Mesendoderm (in vitro differentiated cells): ENCODE measurements around the gene PRKAG1.

Experiments
- DNase-seq: peaks from one replicate; pipeline ENCODE4 v3.0.0; 2013
- H2AK5ac ChIP-seq: 2 replicates; pipeline ENCODE4 v1.6.1; 2013; ENCODE audit warnings: low read length, inconsistent platforms
- H2BK120ac ChIP-seq: 2 replicates; pipeline ENCODE4 v1.6.1; 2013; ENCODE audit warnings: low read depth, mild to moderate bottlenecking, low read length, moderate library complexity, mixed read lengths
- H2BK15ac ChIP-seq: replicated peaks from 2 replicates; pipeline ENCODE4 v1.6.1; 2013; ENCODE audit warnings: low read depth, mild to moderate bottlenecking, moderate library complexity
- H2BK5ac ChIP-seq: 2 replicates; pipeline ENCODE4 v1.6.1; 2013; ENCODE audit warnings: low read length, inconsistent platforms
- H3K18ac ChIP-seq: 2 replicates; pipeline ENCODE4 v1.6.1; 2013; ENCODE audit warnings: mild to moderate bottlenecking, low read length, mixed read lengths
- H3K23ac ChIP-seq: one replicate; pipeline ENCODE4 v1.6.1; 2013; ENCODE audit warnings: low read length
- H3K27ac ChIP-seq: 2 replicates; pipeline ENCODE4 v1.5.1; 2013; ENCODE audit warnings: low read depth, mild to moderate bottlenecking, inconsistent platforms, low read length, moderate library complexity
- H3K27me3 ChIP-seq: 2 replicates; pipeline ENCODE4 v1.6.1; 2013; ENCODE audit warnings: low read length, control low read depth, mild to moderate bottlenecking, inconsistent platforms; ENCODE audit not compliant: insufficient read depth, poor library complexity
- H3K36me3 ChIP-seq: 2 replicates; pipeline ENCODE4 v1.6.1; 2013; ENCODE audit warnings: low read length, inconsistent platforms; ENCODE audit not compliant: control insufficient read depth, insufficient read depth
- H3K4ac ChIP-seq: one replicate; pipeline ENCODE4 v1.6.1; 2013; ENCODE audit warnings: low read depth, mild to moderate bottlenecking, low read length, moderate library complexity
- H3K4me1 ChIP-seq: 2 replicates; pipeline ENCODE4 v1.6.1; 2013; ENCODE audit warnings: low read depth, low read length, inconsistent platforms; ENCODE audit not compliant: control insufficient read depth
- H3K4me2 ChIP-seq: 2 replicates; pipeline ENCODE4 v1.6.1; 2013; ENCODE audit warnings: low read length
- H3K4me3 ChIP-seq: 2 replicates; pipeline ENCODE4 v1.5.1; 2013; ENCODE audit warnings: mild to moderate bottlenecking, low read length
- H3K56ac ChIP-seq: one replicate; pipeline ENCODE4 v1.6.1; 2013; ENCODE audit warnings: low read length
- H3K79me1 ChIP-seq: 2 replicates; pipeline ENCODE4 v1.6.1; 2013; ENCODE audit warnings: low read length, inconsistent platforms
- H3K79me2 ChIP-seq: 2 replicates; pipeline ENCODE4 v1.6.1; 2013; ENCODE audit warnings: mild to moderate bottlenecking, low read length; ENCODE audit not compliant: control insufficient read depth, insufficient read depth
- H3K9ac ChIP-seq: 2 replicates; pipeline ENCODE4 v1.6.1; 2013; ENCODE audit warnings: low read length, inconsistent platforms
- H4K5ac ChIP-seq: one replicate; pipeline ENCODE4 v1.6.1; 2013; ENCODE audit warnings: low read length
- H4K8ac ChIP-seq: one replicate; pipeline ENCODE4 v1.6.1; 2013; ENCODE audit warnings: low read depth, mild to moderate bottlenecking, control low read depth, low read length, moderate library complexity
- WGBS: extraction: QIAGEN DNeasy Blood & Tissue Kit; methylation state at CpG from one replicate; pipeline ENCODE4 v1.1.7; 2013; ENCODE audit warnings: low lambda C conversion rate, missing lambda C conversion rate; ENCODE audit not compliant: insufficient coverage; ENCODE audit errors: extremely low coverage; 5-methylcytosine and 5-hydroxymethylcytosine counted together

The PRKAG1 gene

DNA sequence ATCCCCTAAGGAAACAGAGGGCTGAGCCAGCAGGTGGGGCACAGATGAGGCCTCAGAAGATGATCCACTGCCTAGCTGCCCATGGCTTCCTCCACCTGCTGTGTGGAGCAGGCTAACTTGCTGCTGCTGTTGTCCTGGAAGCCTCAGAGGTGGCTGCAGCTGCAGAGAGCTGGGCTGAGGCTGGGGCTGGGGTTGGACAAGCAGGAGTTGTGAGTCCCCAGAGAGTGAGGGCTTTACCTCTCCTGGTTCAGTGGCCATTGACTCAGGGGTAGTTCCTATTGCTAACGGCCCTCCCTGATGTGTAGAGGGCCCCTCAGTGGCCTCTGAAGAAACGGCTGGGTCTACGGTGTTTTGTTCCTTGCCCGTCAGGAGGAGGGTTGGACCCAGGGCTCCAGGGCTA lies 13.7 kb upstream of the PRKAG1 start:
- H3K27me3 ChIP-seq, result no peaks in the 10 kb centered on the region
- no peak overlapping the region for H3K27ac ChIP-seq
- no peak overlapping the region for H4K8ac ChIP-seq
- no peak overlapping the region for H3K18ac ChIP-seq
- H3K79me1 ChIP-seq, result peaks cover 2% of the 10 kb centered on the region
- H3K79me2 ChIP-seq, result no peaks in the 10 kb centered on the region
- H3K36me3 ChIP-seq, result peaks cover 24% of the 10 kb centered on the region
- no peak overlapping the region for H3K4me3 ChIP-seq
- H2BK120ac ChIP-seq, result no peak overlapping the region
- H2BK15ac ChIP-seq, result no peak overlapping the region
- H3K23ac ChIP-seq, result no peak overlapping the region
- no peak overlapping the region for H3K9ac ChIP-seq
- WGBS, result no CpG with 5 or more reads among the region's 4 CpGs
- DNase-seq, result no peak
- H2BK5ac ChIP-seq, result no peak overlapping the region
- no peak overlapping the region for H3K4me2 ChIP-seq
- H3K4ac ChIP-seq, result no peak overlapping the region
- H2AK5ac ChIP-seq, result no peak overlapping the region
- H3K4me1 ChIP-seq, result no peaks in the 10 kb centered on the region
- H4K5ac ChIP-seq, result no peak overlapping the region
- H3K56ac ChIP-seq, result no peak overlapping the region

DNA sequence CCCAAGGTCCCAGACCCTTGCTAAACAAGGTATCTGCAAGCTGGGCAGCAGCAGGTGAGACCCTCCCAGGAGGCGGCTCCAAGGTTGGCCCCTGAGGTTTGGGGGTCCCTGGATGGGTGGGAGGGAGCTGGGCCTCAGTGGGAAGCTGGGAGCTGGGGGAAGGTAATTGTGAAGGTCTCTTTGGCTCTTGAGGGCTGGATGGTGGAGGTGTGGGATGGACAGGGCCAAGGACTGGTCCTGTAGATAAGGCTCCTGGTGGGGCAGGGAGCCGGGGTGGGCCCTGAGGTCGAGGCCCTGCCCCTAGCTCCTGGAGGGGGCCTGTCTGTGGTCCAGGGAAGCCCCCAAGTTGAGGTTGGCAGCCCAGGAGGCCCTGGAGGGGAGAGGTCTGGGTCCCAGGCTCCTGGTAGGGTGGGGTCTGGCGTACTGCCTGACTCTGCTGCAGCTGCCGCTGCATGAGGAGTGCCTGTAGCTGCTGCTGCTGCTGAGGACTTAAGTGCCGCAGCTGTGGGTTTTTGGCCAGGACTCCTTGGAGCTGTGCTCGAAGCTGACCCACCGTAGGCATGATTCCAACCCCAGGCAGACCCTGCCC lies 13.1 kb upstream of the PRKAG1 start:
- Histone ChIP-seq H2BK120ac (no peak overlapping the region), H2BK5ac (no peak overlapping the region), H3K4me3 (no peak overlapping the region), H3K18ac (no peak overlapping the region), H4K8ac (no peak overlapping the region), H2BK15ac (no peak overlapping the region), H3K4me1 (no peaks in the 10 kb centered on the region), H3K23ac (no peak overlapping the region), H3K36me3 (peaks cover 21% of the 10 kb centered on the region), H3K79me1 (no peaks in the 10 kb centered on the region), H3K27ac (no peak overlapping the region), H3K79me2 (no peaks in the 10 kb centered on the region), H3K4ac (no peak overlapping the region), H3K9ac (no peak overlapping the region), H3K56ac (no peak overlapping the region), H2AK5ac (no peak overlapping the region), H3K27me3 (no peaks in the 10 kb centered on the region), H3K4me2 (no peak overlapping the region), H4K5ac (no peak overlapping the region)
- no CpG with 5 or more reads among the region's 8 CpGs for WGBS
- DNase-seq, result no peak

DNA sequence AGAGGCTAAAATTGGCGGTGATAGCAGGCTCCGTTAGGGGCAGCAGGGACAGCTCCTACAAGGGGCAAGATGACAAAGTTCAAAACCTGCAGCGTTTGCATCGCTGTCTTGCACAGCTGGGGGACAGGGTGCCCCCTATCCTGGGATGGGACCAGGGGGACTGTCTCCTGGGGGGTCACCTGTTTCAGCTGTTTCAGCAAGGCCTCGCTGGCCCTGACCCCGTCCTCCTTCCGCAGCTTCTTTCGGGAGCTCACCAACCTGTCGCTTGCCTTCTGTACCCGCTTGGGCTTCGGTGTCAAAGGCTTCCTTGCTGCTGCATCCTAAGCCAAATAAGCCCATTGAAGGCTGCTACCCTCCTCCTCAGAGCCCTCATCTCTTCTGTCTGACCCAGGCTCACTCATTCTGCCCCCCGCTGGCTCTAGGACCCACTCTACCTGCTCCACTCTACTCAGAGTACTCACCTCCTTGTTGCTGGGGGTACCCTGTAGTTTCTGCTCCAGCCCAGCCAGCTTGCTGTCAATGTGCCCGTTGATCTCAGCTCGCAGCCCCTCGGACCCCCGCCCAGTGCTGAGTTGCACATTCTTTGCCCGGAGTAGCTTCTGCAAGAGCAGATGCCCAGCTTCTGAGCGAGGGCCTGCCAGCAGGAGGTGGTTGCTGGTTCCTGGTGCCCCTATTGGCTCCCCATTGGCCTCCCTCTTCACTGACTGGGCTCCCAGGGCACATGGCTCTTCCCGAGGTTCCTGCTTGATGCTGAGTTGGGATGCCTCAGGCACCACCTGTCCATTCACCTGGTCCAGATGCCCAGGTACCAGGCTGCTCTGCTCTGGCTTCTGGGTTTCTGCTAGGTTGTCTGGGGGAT lies 12.4 kb upstream of the PRKAG1 start:
- Histone ChIP-seq H3K27me3 (no peaks in the 10 kb centered on the region), H4K5ac (no peak overlapping the region), H3K56ac (no peak overlapping the region), H2BK120ac (no peak overlapping the region), H3K4me3 (no peak overlapping the region), H3K79me1 (no peaks in the 10 kb centered on the region), H4K8ac (no peak overlapping the region), H2AK5ac (no peak overlapping the region), H3K4me2 (no peak overlapping the region), H2BK5ac (no peak overlapping the region), H3K4ac (no peak overlapping the region), H3K4me1 (no peaks in the 10 kb centered on the region), H3K23ac (no peak overlapping the region), H3K36me3 (peaks cover 26% of the 10 kb centered on the region), H3K18ac (no peak overlapping the region), H3K27ac (no peak overlapping the region), H3K9ac (no peak overlapping the region), H3K79me2 (no peaks in the 10 kb centered on the region), H2BK15ac (no peak overlapping the region)
- no CpG with 5 or more reads among the region's 19 CpGs for WGBS
- no peak for DNase-seq

DNA sequence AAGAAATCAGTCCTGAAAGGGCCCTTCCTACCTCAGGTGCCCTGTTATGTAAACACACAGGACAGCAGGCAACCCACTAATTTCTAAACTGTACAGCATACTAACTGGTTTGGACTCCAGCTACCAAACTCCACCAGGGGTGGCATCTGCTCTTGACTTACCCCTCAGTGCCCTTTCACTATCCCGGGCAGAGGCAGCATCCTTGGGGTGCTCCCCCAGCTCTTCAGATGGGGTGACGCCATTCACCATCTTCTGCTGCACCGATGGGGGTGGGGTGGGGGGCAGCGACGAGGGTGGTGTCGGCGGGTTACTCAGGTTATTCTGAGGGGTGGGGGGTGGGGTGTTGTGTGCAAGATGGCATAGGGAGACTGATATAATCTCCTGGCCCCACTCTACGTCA lies 11.5 kb upstream of the PRKAG1 start:
- no peak overlapping the region for H2BK120ac ChIP-seq
- H3K4me3 ChIP-seq, result no peak overlapping the region
- peaks cover 29% of the 10 kb centered on the region for H3K36me3 ChIP-seq
- no peak overlapping the region for H3K9ac ChIP-seq
- no peaks in the 10 kb centered on the region for H3K79me2 ChIP-seq
- no peak overlapping the region for H3K18ac ChIP-seq
- no peak overlapping the region for H4K8ac ChIP-seq
- no peak overlapping the region for H2AK5ac ChIP-seq
- H3K56ac ChIP-seq, result no peak overlapping the region
- no peak overlapping the region for H4K5ac ChIP-seq
- no peak overlapping the region for H2BK15ac ChIP-seq
- no CpG with 5 or more reads among the region's 8 CpGs for WGBS
- no peak for DNase-seq
- H3K27ac ChIP-seq, result no peak overlapping the region
- no peaks in the 10 kb centered on the region for H3K79me1 ChIP-seq
- no peak overlapping the region for H2BK5ac ChIP-seq
- H3K27me3 ChIP-seq, result no peaks in the 10 kb centered on the region
- H3K4ac ChIP-seq, result no peak overlapping the region
- no peaks in the 10 kb centered on the region for H3K4me1 ChIP-seq
- H3K4me2 ChIP-seq, result no peak overlapping the region
- no peak overlapping the region for H3K23ac ChIP-seq

DNA sequence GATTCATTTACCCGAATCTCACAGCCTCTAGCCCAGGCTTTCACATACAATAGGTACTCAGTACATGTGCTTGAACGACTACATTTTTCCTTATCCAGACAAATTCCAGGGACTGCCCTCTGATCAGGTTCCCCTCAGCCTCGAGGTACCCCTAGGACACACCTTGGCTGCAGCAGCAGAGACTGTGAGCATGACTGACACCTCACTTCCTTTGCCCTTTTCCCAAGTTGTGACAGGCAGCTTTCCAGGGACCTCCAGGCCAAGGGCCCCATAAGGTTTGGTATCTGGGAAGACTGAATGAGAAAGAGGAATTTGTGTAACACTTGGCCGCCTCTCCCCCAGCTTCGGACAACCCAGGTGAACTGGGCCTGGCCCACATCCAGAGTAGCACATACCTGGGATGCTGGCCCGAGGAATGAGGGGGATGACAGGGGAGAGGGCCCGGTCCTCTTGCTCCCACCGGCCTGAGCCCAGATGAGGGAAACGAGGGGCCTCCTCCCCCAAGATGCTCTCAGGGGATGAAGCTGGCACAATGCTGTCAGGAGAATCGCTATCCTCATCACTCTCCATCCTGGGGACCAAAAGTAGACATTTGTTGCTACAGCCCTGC lies 10.2 kb upstream of the PRKAG1 start:
- no CpG with 5 or more reads among the region's 10 CpGs for WGBS
- peaks cover 25% of the 10 kb centered on the region for H3K36me3 ChIP-seq

More for the DNA sequence above, 10.2 kb upstream of the PRKAG1 start:
- no peak overlapping the region for H3K23ac ChIP-seq
- H3K27me3 ChIP-seq, result no peaks in the 10 kb centered on the region
- no peak overlapping the region for H2BK5ac ChIP-seq
- H4K8ac ChIP-seq, result no peak overlapping the region
- H3K4me1 ChIP-seq, result no peaks in the 10 kb centered on the region
- H4K5ac ChIP-seq, result no peak overlapping the region
- no peak overlapping the region for H3K56ac ChIP-seq
- no peaks in the 10 kb centered on the region for H3K79me2 ChIP-seq
- H3K79me1 ChIP-seq, result no peaks in the 10 kb centered on the region
- no peak overlapping the region for H2AK5ac ChIP-seq
- no peak overlapping the region for H2BK15ac ChIP-seq
- H3K9ac ChIP-seq, result no peak overlapping the region
- H3K4me3 ChIP-seq, result no peak overlapping the region
- no peak overlapping the region for H2BK120ac ChIP-seq
- no peak overlapping the region for H3K4ac ChIP-seq
- no peak overlapping the region for H3K4me2 ChIP-seq
- H3K27ac ChIP-seq, result no peak overlapping the region
- no peak overlapping the region for H3K18ac ChIP-seq
- no peak for DNase-seq
